ENCODE data around the gene KPNA1. TPM values are rescaled to one million over a fixed set of nuclear protein-coding genes. Genes with fewer than 3 reads are reported as not detected.
"Not testable (repeated sequence)": the region's sequence is repeated elsewhere in the genome, so short reads cannot be mapped to it uniquely, and the experiment has no call there.

The KPNA1 gene
- total and polyA plus RNA-seq, 4 donors, result 10.8 to 55.2 (median 28.9) TPM

GRCh38 chr3:122510878-122511535, 3.7 kb downstream of the KPNA1 start:
- H3K4me1 ChIP-seq (ENCODE audit: control insufficient read depth in 5 of 5, insufficient read depth in 5 of 5, low read length in 5 of 5), result peaks cover 3 to 20% (median 16%) of the 10 kb centered on the region in 5 donors
- no peak overlapping the region for H3K4me3 ChIP-seq
- WGBS, 2 donors, result 74 to 75% methylated on average over 8 of the region's 8 CpGs
- TF ChIP-seq, protein P1, sequence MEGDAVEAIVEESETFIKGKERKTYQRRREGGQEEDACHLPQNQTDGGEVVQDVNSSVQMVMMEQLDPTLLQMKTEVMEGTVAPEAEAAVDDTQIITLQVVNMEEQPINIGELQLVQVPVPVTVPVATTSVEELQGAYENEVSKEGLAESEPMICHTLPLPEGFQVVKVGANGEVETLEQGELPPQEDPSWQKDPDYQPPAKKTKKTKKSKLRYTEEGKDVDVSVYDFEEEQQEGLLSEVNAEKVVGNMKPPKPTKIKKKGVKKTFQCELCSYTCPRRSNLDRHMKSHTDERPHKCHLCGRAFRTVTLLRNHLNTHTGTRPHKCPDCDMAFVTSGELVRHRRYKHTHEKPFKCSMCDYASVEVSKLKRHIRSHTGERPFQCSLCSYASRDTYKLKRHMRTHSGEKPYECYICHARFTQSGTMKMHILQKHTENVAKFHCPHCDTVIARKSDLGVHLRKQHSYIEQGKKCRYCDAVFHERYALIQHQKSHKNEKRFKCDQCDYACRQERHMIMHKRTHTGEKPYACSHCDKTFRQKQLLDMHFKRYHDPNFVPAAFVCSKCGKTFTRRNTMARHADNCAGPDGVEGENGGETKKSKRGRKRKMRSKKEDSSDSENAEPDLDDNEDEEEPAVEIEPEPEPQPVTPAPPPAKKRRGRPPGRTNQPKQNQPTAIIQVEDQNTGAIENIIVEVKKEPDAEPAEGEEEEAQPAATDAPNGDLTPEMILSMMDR (IDR thresholded peaks at IDR 0.05; ENCODE audit: control extremely low read depth, extremely low read depth), result no peak
- H3K9ac ChIP-seq (ENCODE audit: insufficient read depth in 1 of 2, low read length in 2 of 2), result no peak overlapping the region
- DNase-seq (no peak), ATAC-seq (ENCODE audit: insufficient read depth, low FRiP score) (no peak)
- H3K36me3 ChIP-seq (ENCODE audit: control insufficient read depth in 4 of 4, insufficient read depth in 4 of 4, low read length in 4 of 4), result no peaks in the 10 kb centered on the region
- H3K27me3 ChIP-seq (ENCODE audit: control insufficient read depth in 3 of 3, insufficient read depth in 3 of 3, low read length in 2 of 3), result no peaks in the 10 kb centered on the region
- H3K9me3 ChIP-seq (ENCODE audit: control insufficient read depth in 4 of 4, insufficient read depth in 3 of 4, low read length in 3 of 4), result no peaks in the 10 kb centered on the region
- H3K27ac ChIP-seq (ENCODE audit: low read depth in 1 of 2, low read length in 1 of 2), result no peak overlapping the region

- H3K4me1 ChIP-seq (ENCODE audit: control insufficient read depth in 5 of 5, insufficient read depth in 5 of 5, low read length in 5 of 5), result peaks cover 3 to 20% (median 16%) of the 10 kb centered on the region in 5 donors
- not testable (repeated sequence) for ATAC-seq (ENCODE audit: insufficient read depth, low FRiP score); H3K27me3 ChIP-seq (ENCODE audit: control insufficient read depth in 3 of 3, insufficient read depth in 3 of 3, low read length in 2 of 3); DNase-seq; H3K4me3 ChIP-seq; H3K27ac ChIP-seq (ENCODE audit: low read depth in 1 of 2, low read length in 1 of 2); H3K36me3 ChIP-seq (ENCODE audit: control insufficient read depth in 4 of 4, insufficient read depth in 4 of 4, low read length in 4 of 4); H3K9me3 ChIP-seq (ENCODE audit: control insufficient read depth in 4 of 4, insufficient read depth in 3 of 4, low read length in 3 of 4); H3K9ac ChIP-seq (ENCODE audit: insufficient read depth in 1 of 2, low read length in 2 of 2)
- WGBS, 2 donors, result 91 to 94% methylated on average over 9 of the region's 9 CpGs
Measured at GRCh38 chr3:122508944-122509343, 5.8 kb downstream of the KPNA1 start.

DNA sequence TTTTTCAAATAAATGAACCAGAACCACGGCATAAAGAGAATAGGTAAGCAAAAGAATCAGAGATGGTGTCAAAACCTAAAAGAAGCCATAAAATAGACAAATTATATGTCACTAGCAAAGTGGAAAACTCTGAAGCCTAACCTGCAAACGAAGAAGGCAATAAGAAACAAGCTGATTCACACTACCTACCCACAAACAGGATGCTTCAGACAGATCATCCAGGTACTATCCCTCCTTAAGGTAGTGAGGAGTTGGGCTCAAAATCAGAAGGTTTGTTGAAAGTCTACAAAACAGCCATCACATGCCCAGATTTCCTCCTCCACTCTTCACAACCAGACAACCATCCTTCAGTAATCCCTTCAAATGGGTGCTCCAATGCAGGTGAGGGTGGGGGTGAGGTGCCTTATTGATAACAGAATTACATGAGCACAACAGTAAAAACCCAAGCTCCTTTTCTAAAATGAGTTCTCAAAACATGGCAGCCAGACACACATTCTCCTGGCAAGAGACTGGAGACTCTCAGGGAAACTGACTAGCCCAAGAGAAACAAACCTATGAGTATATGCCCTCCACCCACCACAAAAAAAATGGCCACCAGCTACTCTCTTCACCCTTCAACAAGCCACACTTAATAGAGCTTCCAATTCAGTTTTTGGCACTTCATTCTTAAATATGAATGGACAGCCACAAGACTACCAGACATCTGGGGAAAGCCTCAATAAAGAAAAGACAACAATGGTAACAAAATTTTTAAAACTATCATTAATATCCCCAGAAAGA, 6.4 kb downstream of the KPNA1 start:
- H3K27ac ChIP-seq (ENCODE audit: low read depth in 1 of 2, low read length in 1 of 2), result no peak overlapping the region
- TF ChIP-seq, protein P1 (IDR thresholded peaks at IDR 0.05; ENCODE audit: control extremely low read depth, extremely low read depth), result no peak
- ATAC-seq (ENCODE audit: insufficient read depth, low FRiP score) (no peak), DNase-seq (no peak)
- no peaks in the 10 kb centered on the region for H3K9me3 ChIP-seq (ENCODE audit: control insufficient read depth in 4 of 4, insufficient read depth in 3 of 4, low read length in 3 of 4)
- no peak overlapping the region for H3K9ac ChIP-seq (ENCODE audit: insufficient read depth in 1 of 2, low read length in 2 of 2)
- no peaks in the 10 kb centered on the region for H3K36me3 ChIP-seq (ENCODE audit: control insufficient read depth in 4 of 4, insufficient read depth in 4 of 4, low read length in 4 of 4)
- no peaks in the 10 kb centered on the region for H3K27me3 ChIP-seq (ENCODE audit: control insufficient read depth in 3 of 3, insufficient read depth in 3 of 3, low read length in 2 of 3)
- WGBS, 2 donors, result 83 to 89% methylated on average over 2 of the region's 2 CpGs
- H3K4me3 ChIP-seq, result no peak overlapping the region
- H3K4me1 ChIP-seq (ENCODE audit: control insufficient read depth in 5 of 5, insufficient read depth in 5 of 5, low read length in 5 of 5), result peaks cover 3 to 19% (median 12%) of the 10 kb centered on the region in 5 donors

DNA sequence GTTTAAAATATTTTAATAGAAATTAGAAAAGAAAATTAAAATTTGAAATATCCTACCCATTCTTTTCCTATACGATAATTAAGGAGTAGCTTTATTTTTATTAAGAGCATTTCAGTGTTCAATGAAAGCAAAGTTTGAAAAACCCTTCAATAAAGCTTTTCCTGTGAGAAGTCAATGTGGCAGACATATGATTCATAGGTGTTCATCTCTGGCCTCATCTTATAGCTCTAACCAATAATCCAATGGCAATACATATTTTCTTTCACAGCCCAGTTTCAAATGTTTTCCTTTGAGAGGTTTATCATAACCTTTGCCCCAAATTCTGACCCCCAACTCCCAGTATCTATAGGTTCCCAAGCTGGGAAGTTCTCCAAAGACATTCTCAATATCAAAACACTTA, 8.3 kb downstream of the KPNA1 start:
- DNase-seq (no peak), ATAC-seq (ENCODE audit: insufficient read depth, low FRiP score) (no peak)
- Histone ChIP-seq H3K4me1 (ENCODE audit: control insufficient read depth in 5 of 5, insufficient read depth in 5 of 5, low read length in 5 of 5) (peaks cover 0 to 22% (median 2%) of the 10 kb centered on the region in 5 donors), H3K9ac (ENCODE audit: insufficient read depth in 1 of 2, low read length in 2 of 2) (no peak overlapping the region), H3K27me3 (ENCODE audit: control insufficient read depth in 3 of 3, insufficient read depth in 3 of 3, low read length in 2 of 3) (no peaks in the 10 kb centered on the region), H3K4me3 (no peak overlapping the region), H3K27ac (ENCODE audit: low read depth in 1 of 2, low read length in 1 of 2) (no peak overlapping the region), H3K36me3 (ENCODE audit: control insufficient read depth in 4 of 4, insufficient read depth in 4 of 4, low read length in 4 of 4) (no peaks in the 10 kb centered on the region), H3K9me3 (ENCODE audit: control insufficient read depth in 4 of 4, insufficient read depth in 3 of 4, low read length in 3 of 4) (no peaks in the 10 kb centered on the region)
- TF ChIP-seq, protein P1 (IDR thresholded peaks at IDR 0.05; ENCODE audit: control extremely low read depth, extremely low read depth), result no peak
- WGBS, 2 donors, result 98 to 100% methylated on average over 1 of the region's 1 CpG

All from lung (tissue), 12 donors.